Colonic mucosa (tissue), 4 donors: ENCODE results near the gene DNASE1L1. TPM values are rescaled to one million over a fixed set of nuclear protein-coding genes. Genes with fewer than 3 reads are reported as not detected.

Source experiments
- DNase-seq: peaks from one replicate; pipeline ENCODE4 v3.0.0-alpha.2; 2020
- H3K27ac ChIP-seq: fragments of 200-600 bp; one replicate; pipeline ENCODE4 v1.8.0; 2021
- H3K27me3 ChIP-seq: fragments of 200-600 bp; one replicate; pipeline ENCODE4 v1.8.0; 2021
- H3K36me3 ChIP-seq: fragments of 200-600 bp; one replicate; pipeline ENCODE4 v1.8.0; 2021
- H3K4me1 ChIP-seq: fragments of 200-600 bp; one replicate; pipeline ENCODE4 v1.8.0; 2021; ENCODE audit warnings: mild to moderate bottlenecking
- H3K4me3 ChIP-seq: fragments of 200-600 bp; one replicate; pipeline ENCODE4 v1.8.0; 2021
- H3K9ac ChIP-seq, 2 donors: one replicate each; pipeline ENCODE4 v1.7.0; 2013; ENCODE audit warnings: control low read depth in 2 of 2, low read depth in 2 of 2, low read length in 2 of 2
- H3K9me3 ChIP-seq: fragments of 200-600 bp; one replicate; pipeline ENCODE4 v1.8.0; 2021
- intact Hi-C: fragments of 100-400 bp; cut with DNase I; formaldehyde crosslinking; loops from one replicate; pipeline ENCODE4 v1.14.1; 2022
- microRNA-seq: library from miRNA; unstranded; fragments of <30 nt; microRNA quantifications from one replicate; pipeline ENCODE4, GENCODE V29; 2019
- total RNA-seq, 2 donors: library from RNA; stranded (reverse); fragmentation: NEBNext Ultra II Directional in 1 of 2; extraction: Animal tissue kit (Norgen Biotek cat#: 25700) in 1 of 2; gene quantifications; one replicate each; pipeline ENCODE4 v1.2.1, GENCODE V29; 2021
- TF ChIP-seq, protein P1 (sequence below): fragments of 200-600 bp; IDR thresholded peaks from one replicate; pipeline ENCODE4 v1.8.0; 2022; ENCODE audit warnings: antibody characterized with exemption, mild to moderate bottlenecking
- donor health status: healthy.
- donor health status: DM: no; HTN: no; CAD: no.
- donor health status: DM: no; HTN: no; CAD: no.

The DNASE1L1 gene
- total RNA-seq, 2 donors from 2014 or later: 19.1 to 29.2 TPM

DNA sequence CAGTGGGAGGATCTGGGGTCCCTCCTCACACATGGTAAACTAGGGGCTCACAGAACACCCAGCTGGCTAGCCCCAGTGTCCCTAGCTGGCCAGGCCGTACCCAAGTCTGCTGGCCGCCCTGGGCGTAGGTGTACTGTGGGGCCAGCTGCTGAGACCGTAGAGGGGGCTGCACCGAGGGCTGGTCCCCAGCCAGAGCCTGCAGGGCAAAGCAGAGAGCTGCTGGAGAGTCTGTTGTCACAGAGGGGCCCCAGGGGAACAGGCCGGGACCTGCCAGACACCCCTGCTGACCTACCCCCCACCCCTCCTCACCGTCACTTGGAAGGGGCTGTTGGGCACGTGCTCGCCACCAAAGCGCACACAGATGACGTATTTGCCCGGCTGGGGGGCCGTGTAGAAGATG lies 54.5 kb downstream of the DNASE1L1 start:
- intact Hi-C loops: no loop called here
- no peak for DNase-seq
- H3K36me3 ChIP-seq: no peaks in the 10 kb centered on the region
- H3K4me1 ChIP-seq: peaks cover 8% of the 10 kb centered on the region
- no peaks in the 10 kb centered on the region for H3K27me3 ChIP-seq
- H3K9ac ChIP-seq: no peak overlapping the region
- H3K4me3 ChIP-seq: no peak overlapping the region
- TF ChIP-seq, protein P1, sequence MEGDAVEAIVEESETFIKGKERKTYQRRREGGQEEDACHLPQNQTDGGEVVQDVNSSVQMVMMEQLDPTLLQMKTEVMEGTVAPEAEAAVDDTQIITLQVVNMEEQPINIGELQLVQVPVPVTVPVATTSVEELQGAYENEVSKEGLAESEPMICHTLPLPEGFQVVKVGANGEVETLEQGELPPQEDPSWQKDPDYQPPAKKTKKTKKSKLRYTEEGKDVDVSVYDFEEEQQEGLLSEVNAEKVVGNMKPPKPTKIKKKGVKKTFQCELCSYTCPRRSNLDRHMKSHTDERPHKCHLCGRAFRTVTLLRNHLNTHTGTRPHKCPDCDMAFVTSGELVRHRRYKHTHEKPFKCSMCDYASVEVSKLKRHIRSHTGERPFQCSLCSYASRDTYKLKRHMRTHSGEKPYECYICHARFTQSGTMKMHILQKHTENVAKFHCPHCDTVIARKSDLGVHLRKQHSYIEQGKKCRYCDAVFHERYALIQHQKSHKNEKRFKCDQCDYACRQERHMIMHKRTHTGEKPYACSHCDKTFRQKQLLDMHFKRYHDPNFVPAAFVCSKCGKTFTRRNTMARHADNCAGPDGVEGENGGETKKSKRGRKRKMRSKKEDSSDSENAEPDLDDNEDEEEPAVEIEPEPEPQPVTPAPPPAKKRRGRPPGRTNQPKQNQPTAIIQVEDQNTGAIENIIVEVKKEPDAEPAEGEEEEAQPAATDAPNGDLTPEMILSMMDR: no peak
- H3K9me3 ChIP-seq: no peaks in the 10 kb centered on the region
- H3K27ac ChIP-seq: no peak overlapping the region

- H3K36me3 ChIP-seq: no peaks in the 10 kb centered on the region
- peaks cover 8% of the 10 kb centered on the region for H3K4me1 ChIP-seq
- H3K4me3 ChIP-seq: no peak overlapping the region
- no peak overlapping the region for H3K27ac ChIP-seq
- intact Hi-C loops: no loop called here
- no peak overlapping the region for H3K9ac ChIP-seq
- H3K9me3 ChIP-seq: no peaks in the 10 kb centered on the region
- H3K27me3 ChIP-seq: no peaks in the 10 kb centered on the region
- DNase-seq: no peak
- TF ChIP-seq, protein P1: no peak
These were observed 55.0 kb downstream of the DNASE1L1 start for GRCh38 chrX:154354013-154354412.

DNA sequence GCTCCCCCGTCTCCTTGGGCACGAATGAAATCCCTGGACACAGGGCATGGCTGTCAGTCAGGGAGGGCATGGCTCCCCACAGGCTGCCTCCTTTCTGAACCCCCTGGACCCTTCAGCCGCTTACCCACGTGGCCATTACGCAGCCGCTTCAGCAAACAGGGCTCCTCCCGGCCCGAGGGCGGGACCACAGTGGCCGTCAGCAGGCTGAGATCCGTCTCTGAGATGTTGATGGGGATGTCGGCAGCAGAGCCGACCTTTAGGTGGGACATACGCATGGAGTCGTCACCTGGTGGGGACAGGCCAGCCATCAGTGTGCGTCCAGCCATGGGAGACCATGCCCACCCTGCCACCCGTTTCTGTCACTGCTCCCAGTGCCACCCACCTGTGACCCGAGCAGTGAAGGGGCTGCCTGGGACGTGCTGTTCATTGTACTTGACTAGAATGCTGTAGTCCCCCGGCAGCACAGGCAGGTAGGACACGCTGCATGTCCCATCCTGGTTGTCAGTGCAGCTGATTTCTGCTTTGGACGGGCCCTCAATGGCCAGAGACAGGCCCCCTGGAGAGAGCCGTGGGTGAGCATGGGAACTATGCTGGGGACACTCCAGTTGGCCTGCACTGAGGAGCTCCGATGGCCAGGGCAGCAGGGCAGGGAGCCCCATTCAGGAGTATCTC lies 55.7 kb downstream of the DNASE1L1 start:
- peaks cover 8% of the 10 kb centered on the region for H3K4me1 ChIP-seq
- H3K36me3 ChIP-seq: no peaks in the 10 kb centered on the region
- no peak overlapping the region for H3K27ac ChIP-seq
- H3K4me3 ChIP-seq: no peak overlapping the region
- H3K9me3 ChIP-seq: no peaks in the 10 kb centered on the region
- no peaks in the 10 kb centered on the region for H3K27me3 ChIP-seq
- TF ChIP-seq, protein P1: no peak
- H3K9ac ChIP-seq: no peak overlapping the region
- no peak for DNase-seq
- intact Hi-C loops: no loop called here

GRCh38 chrX:154352466-154352865 lies 56.6 kb downstream of the DNASE1L1 start:
- no peak overlapping the region for H3K27ac ChIP-seq
- H3K27me3 ChIP-seq: no peaks in the 10 kb centered on the region
- H3K4me1 ChIP-seq: peaks cover 8% of the 10 kb centered on the region
- DNase-seq: no peak
- intact Hi-C loops: no loop called here
- H3K9me3 ChIP-seq: no peaks in the 10 kb centered on the region
- H3K36me3 ChIP-seq: no peaks in the 10 kb centered on the region
- H3K9ac ChIP-seq: no peak overlapping the region
- TF ChIP-seq, protein P1: no peak
- H3K4me3 ChIP-seq: no peak overlapping the region

DNA sequence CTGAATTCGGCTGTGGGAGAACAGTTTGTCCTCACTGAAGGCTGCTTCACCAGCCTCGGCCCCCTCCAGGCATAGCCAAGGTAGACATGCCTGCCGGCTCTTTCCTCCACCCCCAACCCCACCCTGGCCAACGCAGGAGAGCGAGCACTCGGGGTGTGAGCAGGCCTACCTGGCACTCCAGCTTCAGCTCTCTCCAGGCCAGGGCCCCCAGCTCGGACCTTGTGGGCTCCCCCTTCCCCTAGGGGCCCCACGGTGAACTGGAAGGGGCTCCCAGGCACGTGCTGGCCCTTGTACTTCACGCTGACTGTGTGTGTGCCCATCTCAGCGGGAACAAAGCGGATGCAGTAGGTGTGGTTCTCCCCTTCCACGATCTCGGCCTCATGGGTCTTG lies 57.0 kb downstream of the DNASE1L1 start:
- peaks cover 8% of the 10 kb centered on the region for H3K4me1 ChIP-seq
- no peaks in the 10 kb centered on the region for H3K27me3 ChIP-seq
- no peak overlapping the region for H3K27ac ChIP-seq
- H3K9ac ChIP-seq: no peak overlapping the region
- DNase-seq: no peak
- H3K4me3 ChIP-seq: no peak overlapping the region
- no peaks in the 10 kb centered on the region for H3K36me3 ChIP-seq
- H3K9me3 ChIP-seq: no peaks in the 10 kb centered on the region
- TF ChIP-seq, protein P1: no peak
- intact Hi-C loops: no loop called here

Small RNAs within 50 kb of the gene (microRNA-seq; reads per million reads assigned to microRNA genes)
- not detected for gene MIR6858

Other genes with a start within 250 kb of the DNASE1L1 start
- not detected for gene OPN1MW, start 226.7 kb downstream of the DNASE1L1 start, total RNA-seq
- not detected for gene OPN1MW2, start 189.5 kb downstream of the DNASE1L1 start, total RNA-seq
- not detected for gene OPN1MW3, start 151.7 kb downstream of the DNASE1L1 start, total RNA-seq
- gene TEX28, start 114.1 kb downstream of the DNASE1L1 start, total RNA-seq: not detected
- not detected for gene TKTL1, start 113.5 kb downstream of the DNASE1L1 start, total RNA-seq
- 100 to 1,000 TPM; 124 to 773 TPM for gene FLNA, start 34.6 kb downstream of the DNASE1L1 start, total RNA-seq
- gene EMD, start 30.0 kb downstream of the DNASE1L1 start, total RNA-seq: 10 to 100 TPM; 44.4 to 49.1 TPM
- gene RPL10, start 10.9 kb downstream of the DNASE1L1 start, total RNA-seq: 1,000 to 10,000 TPM; 1,915 to 2,641 TPM
- gene TAFAZZIN, start 2.3 kb upstream of the DNASE1L1 start, total RNA-seq: 10 to 100 TPM; 33.2 to 54.5 TPM
- 10 to 100 TPM; 86.3 to 96.9 TPM for gene ATP6AP1, start 19.4 kb upstream of the DNASE1L1 start, total RNA-seq
- gene GDI1, start 27.9 kb upstream of the DNASE1L1 start, total RNA-seq: 10 to 100 TPM; 63.0 to 83.0 TPM
- gene FAM50A, start 34.9 kb upstream of the DNASE1L1 start, total RNA-seq: 10 to 100 TPM; 41.9 to 60.1 TPM
- 10 to 100 TPM; 37.7 to 43.9 TPM for gene PLXNA3, start 49.0 kb upstream of the DNASE1L1 start, total RNA-seq
- gene LAGE3, start 70.0 kb upstream of the DNASE1L1 start, total RNA-seq: 10 to 100 TPM; 10.0 to 35.3 TPM
- gene UBL4A, start 77.4 kb upstream of the DNASE1L1 start, total RNA-seq: 10 to 100 TPM; 24.7 to 40.9 TPM
- gene SLC10A3, start 81.4 kb upstream of the DNASE1L1 start, total RNA-seq: 10 to 100 TPM; 23.0 to 24.5 TPM
- 10 to 100 TPM; 63.1 to 71.1 TPM for gene FAM3A, start 107.0 kb upstream of the DNASE1L1 start, total RNA-seq
- 10 to 100 TPM; 41.0 to 48.6 TPM for gene G6PD, start 137.6 kb upstream of the DNASE1L1 start, total RNA-seq
- 10 to 100 TPM; 20.6 to 28.4 TPM for gene IKBKG, start 138.4 kb upstream of the DNASE1L1 start, total RNA-seq
- gene CTAG1A, start 175.9 kb upstream of the DNASE1L1 start, total RNA-seq: not detected
- gene CTAG1B, start 210.0 kb upstream of the DNASE1L1 start, total RNA-seq: not detected
- gene CTAG2, start 244.3 kb upstream of the DNASE1L1 start, total RNA-seq: not detected